SK-N-SH treated with all-trans-retinoic acid at 6 μM for 48 hours (cell line): ENCODE data around the gene FNIP2.

Experiments used
- ATAC-seq: fragments of 200-7000 bp; cut with Tn5 transposase; 3 replicates; pipeline ENCODE4 v1.9.1; 2020; ENCODE audit warnings: mild to moderate bottlenecking, moderate library complexity
- CREB5 ChIP-seq: fragments of 250-450 bp; sonication (Bioruptor Pico); IDR thresholded peaks from 2 replicates; pipeline ENCODE4 v1.5.1; 2020; ENCODE audit warnings: low read depth, mild to moderate bottlenecking, moderate library complexity
- CSRNP3 ChIP-seq: fragments of 250-450 bp; sonication (Bioruptor Pico); IDR thresholded peaks from 2 replicates; pipeline ENCODE4 v1.5.1; 2021; ENCODE audit warnings: mild to moderate bottlenecking, moderate library complexity
- ISL1 ChIP-seq: fragments of 250-450 bp; sonication (Bioruptor Pico); IDR thresholded peaks from 2 replicates; pipeline ENCODE4 v2.1.2; 2022; ENCODE audit warnings: mild to moderate bottlenecking, moderate library complexity
- OSR1 ChIP-seq: fragments of 250-450 bp; sonication (Bioruptor Pico); IDR thresholded peaks from 2 replicates; pipeline ENCODE4 v1.8.0; 2022; ENCODE audit warnings: moderate library complexity, mild to moderate bottlenecking, inconsistent platforms
- PATZ1 ChIP-seq: fragments of 250-450 bp; sonication (Bioruptor Pico); IDR thresholded peaks from 2 replicates; pipeline ENCODE4 v1.8.0; 2020; ENCODE audit warnings: mild to moderate bottlenecking, moderate library complexity, borderline replicate concordance
- PPARA ChIP-seq: fragments of 250-450 bp; sonication (Bioruptor Pico); IDR thresholded peaks from 2 replicates; pipeline ENCODE4 v1.5.0; 2020; ENCODE audit warnings: mild to moderate bottlenecking, borderline replicate concordance
- SNAI2 ChIP-seq: fragments of 250-450 bp; sonication (Bioruptor Pico); IDR thresholded peaks from 2 replicates; pipeline ENCODE4 v1.5.0; 2020; ENCODE audit warnings: mild to moderate bottlenecking, moderate library complexity
- TCF4 ChIP-seq: fragments of 250-450 bp; sonication (Bioruptor Pico); IDR thresholded peaks from 2 replicates; pipeline ENCODE4 v1.8.0; 2021; ENCODE audit warnings: mild to moderate bottlenecking, moderate library complexity, borderline replicate concordance
- TOX ChIP-seq: fragments of 250-450 bp; sonication (Bioruptor Pico); IDR thresholded peaks from 2 replicates; pipeline ENCODE4 v1.8.0; 2021; ENCODE audit warnings: mild to moderate bottlenecking, moderate library complexity, borderline replicate concordance
- TSHZ2 ChIP-seq: fragments of 250-450 bp; sonication (Bioruptor Pico); IDR thresholded peaks from 2 replicates; pipeline ENCODE4 v1.5.0; 2020; ENCODE audit warnings: mild to moderate bottlenecking, moderate library complexity
- ZC3H10 ChIP-seq: fragments of 250-450 bp; sonication (Bioruptor Pico); IDR thresholded peaks from 2 replicates; pipeline ENCODE4 v1.5.1; 2021; ENCODE audit warnings: mild to moderate bottlenecking, moderate library complexity
- ZFP3 ChIP-seq: fragments of 250-450 bp; sonication (Bioruptor Pico); IDR thresholded peaks from 2 replicates; pipeline ENCODE4 v1.5.0; 2020; ENCODE audit warnings: mild to moderate bottlenecking, moderate library complexity
- ZFP30 ChIP-seq: fragments of 450-650 bp; formaldehyde crosslinking; IDR thresholded peaks from 2 replicates; pipeline ENCODE4 v1.5.0; 2022; ENCODE audit warnings: mild to moderate bottlenecking, moderate library complexity
- ZNF70 ChIP-seq: fragments of 450-650 bp; formaldehyde crosslinking; IDR thresholded peaks from 2 replicates; pipeline ENCODE4 v1.5.0; 2020; ENCODE audit warnings: mild to moderate bottlenecking, moderate library complexity
- ZNF8 ChIP-seq: fragments of 450-650 bp; formaldehyde crosslinking; IDR thresholded peaks from 2 replicates; pipeline ENCODE4 v1.5.0; 2020; ENCODE audit warnings: mild to moderate bottlenecking, moderate library complexity

Gene FNIP2

DNA sequence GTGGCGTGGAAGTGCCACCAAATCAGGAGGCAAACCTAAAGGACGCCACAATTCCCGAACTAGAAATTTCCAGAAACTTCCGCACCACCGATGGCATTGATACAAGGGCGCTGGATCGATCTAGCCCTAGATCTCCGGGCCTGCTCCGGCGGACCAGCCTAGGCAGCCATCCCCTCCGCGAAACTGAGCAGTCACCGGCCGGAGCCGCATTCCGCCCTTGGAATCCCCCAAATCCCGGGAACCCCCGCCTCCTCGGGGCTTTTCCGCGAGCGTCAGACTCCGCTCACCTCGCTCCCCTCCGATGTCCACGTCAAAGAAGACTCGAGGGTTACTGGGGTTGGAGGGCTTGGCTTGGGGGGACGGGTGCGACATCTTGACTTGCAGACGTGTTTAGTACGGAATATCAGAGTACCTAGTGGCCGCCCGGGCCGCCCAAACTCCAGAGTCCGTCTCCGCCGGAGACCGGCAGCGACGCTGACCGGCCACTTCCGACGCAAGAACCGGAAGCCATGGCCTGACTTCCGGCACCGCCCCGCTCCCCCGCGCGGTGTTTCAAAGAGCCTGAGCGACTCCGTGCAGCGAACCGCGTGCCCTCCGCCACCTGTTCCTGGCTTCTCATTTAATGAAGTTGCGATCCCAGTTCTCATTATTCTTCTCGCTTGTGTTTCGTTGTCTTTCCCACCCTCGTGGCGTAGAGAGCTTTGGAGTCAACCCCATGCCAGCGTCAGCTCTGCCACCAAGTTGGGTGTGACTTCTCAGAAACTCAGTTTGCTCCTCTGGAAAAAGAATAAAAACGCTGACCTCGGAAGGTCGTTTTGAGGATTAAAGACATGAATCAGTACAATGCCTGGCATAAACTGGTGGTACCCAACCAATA, 45.7 kb upstream of the FNIP2 start, which contains the start of gene PPID:
Gene PPID (minus strand): TSS at position 480 of the 877 bp plus-strand sequence. CDS start 108 bp downstream, at position 372.
- ATAC-seq: peak; percentile 97
- no peak for TF ChIP-seq PATZ1 (CRISPR knock-in tag)
- TF ChIP-seq TOX (CRISPR knock-in tag): no peak
- TF ChIP-seq SNAI2 (CRISPR knock-in tag): 0 out of 2 replicates have a peak, but pooled peaks have one; percentile 23
- no peak for TF ChIP-seq CREB5
- no peak for TF ChIP-seq ZNF70 (CRISPR knock-in tag)
- no peak for TF ChIP-seq ISL1 (CRISPR knock-in tag)

- no peak for ATAC-seq
- TF ChIP-seq SNAI2 (CRISPR knock-in tag) (no peak), TOX (CRISPR knock-in tag) (no peak), CSRNP3 (CRISPR knock-in tag) (no peak)
These were observed 44.2 kb upstream of the FNIP2 start for GRCh38 chr4:158724637-158725036.

GRCh38 chr4:158726633-158727032, 42.2 kb upstream of the FNIP2 start:
- no peak for TF ChIP-seq ZFP30 (CRISPR knock-in tag)
- no peak for TF ChIP-seq OSR1 (CRISPR knock-in tag)
- ATAC-seq: no peak

DNA sequence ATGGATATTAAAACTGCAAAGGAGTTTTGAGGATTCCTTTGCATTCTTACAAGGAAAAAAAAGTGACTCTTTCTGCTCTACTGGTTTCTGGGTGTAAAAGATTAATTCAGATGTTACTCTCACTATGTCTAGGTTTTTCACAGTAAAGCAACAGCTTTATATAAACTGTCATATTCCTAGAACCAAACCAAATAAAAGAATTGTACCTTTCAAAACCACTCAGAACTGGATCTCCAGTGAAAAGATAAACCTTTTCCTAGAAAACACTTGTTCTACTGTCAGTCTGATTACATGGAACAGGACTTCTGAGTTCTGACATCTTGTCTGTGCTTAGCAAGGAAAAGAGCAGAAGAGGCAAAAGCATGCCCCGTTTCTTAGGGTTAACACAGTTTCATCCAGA, 40.6 kb upstream of the FNIP2 start:
- TF ChIP-seq OSR1 (CRISPR knock-in tag) (no peak), ZNF8 (CRISPR knock-in tag) (no peak), TSHZ2 (no peak), TCF4 (CRISPR knock-in tag) (no peak), CSRNP3 (CRISPR knock-in tag) (no peak), TOX (CRISPR knock-in tag) (no peak), PATZ1 (CRISPR knock-in tag) (no peak), ZFP3 (CRISPR knock-in tag) (no peak), PPARA (no peak), SNAI2 (CRISPR knock-in tag) (no peak), ZC3H10 (CRISPR knock-in tag) (no peak)
- ATAC-seq: no peak
